HG03135 (cell line): ENCODE results near the gene DHRS13.
"Not testable (repeated sequence)": the region's sequence is repeated elsewhere in the genome, so short reads cannot be mapped to it uniquely, and the experiment has no call there.

Experiments
- ATAC-seq: cut with Tn5 transposase; IDR thresholded peaks from one replicate; pipeline ENCODE4 v1.9.1; 2021; ENCODE audit warnings: mild to moderate bottlenecking, moderate library complexity; ENCODE audit not compliant: unreplicated experiment

DHRS13 gene

GRCh38 chr17:28906276-28906675 is 3.4 kb upstream of the DHRS13 start:
- ATAC-seq = no peak

- ATAC-seq = no peak
Measured at GRCh38 chr17:28904800-28905199, 1.9 kb upstream of the DHRS13 start.

- not testable (repeated sequence) for ATAC-seq
Measured at GRCh38 chr17:28903546-28903841, 615 bp upstream of the DHRS13 start.

- peak; percentile 39 for ATAC-seq
Measured at GRCh38 chr17:28901866-28902818, 737 bp downstream of the DHRS13 start.

- no peak for ATAC-seq
Measured at GRCh38 chr17:28900986-28901726, 1.7 kb downstream of the DHRS13 start.

- no peak for ATAC-seq
Measured at GRCh38 chr17:28899212-28899815, 3.6 kb downstream of the DHRS13 start.

GRCh38 chr17:28898527-28898955 is 4.3 kb downstream of the DHRS13 start:
- no peak for ATAC-seq

GRCh38 chr17:28897769-28898526 is 4.9 kb downstream of the DHRS13 start:
- no peak for ATAC-seq

GRCh38 chr17:28896884-28897768 is 5.8 kb downstream of the DHRS13 start, which contains the start of gene FLOT2:
TSS of gene FLOT2 (minus strand) at chr17:28897733. CDS start at chr17:28897574, 159 bp downstream.
- ATAC-seq = no peak

GRCh38 chr17:28896491-28896883 is 6.4 kb downstream of the DHRS13 start:
- no peak for ATAC-seq

GRCh38 chr17:28895794-28896447 is 7.0 kb downstream of the DHRS13 start:
- no peak for ATAC-seq

GRCh38 chr17:28893248-28894183 is 9.4 kb downstream of the DHRS13 start:
- ATAC-seq = not testable (repeated sequence)

GRCh38 chr17:28892024-28892423 is 10.9 kb downstream of the DHRS13 start:
- ATAC-seq = no peak

- ATAC-seq = no peak
Measured at GRCh38 chr17:28891201-28891600, 11.7 kb downstream of the DHRS13 start.

- ATAC-seq = no peak
Measured at GRCh38 chr17:28889996-28890395, 12.9 kb downstream of the DHRS13 start.

GRCh38 chr17:28888832-28889231 is 14.0 kb downstream of the DHRS13 start:
- ATAC-seq = no peak

- ATAC-seq = no peak
Measured at GRCh38 chr17:28887871-28888471, 14.9 kb downstream of the DHRS13 start.

- ATAC-seq = no peak
Measured at GRCh38 chr17:28885951-28886350, 16.9 kb downstream of the DHRS13 start.
